Amygdala (tissue), 56 donors: ENCODE data around the gene MUC5AC.

Source experiments
- DNase-seq, 56 donors: peaks; one replicate each; lab custom pipeline; 2025; lab: John Stamatoyannopoulos, UW

The MUC5AC gene

GRCh38 chr11:1120532-1121330, 37.0 kb upstream of the MUC5AC start:
- DNase-seq, result no peak

- no peak for DNase-seq
Measured at GRCh38 chr11:1121331-1121812, 36.4 kb upstream of the MUC5AC start.

GRCh38 chr11:1121813-1122663, 35.7 kb upstream of the MUC5AC start:
- DNase-seq, result no peak

GRCh38 chr11:1122664-1123002, 35.1 kb upstream of the MUC5AC start:
- DNase-seq, result no peak

- DNase-seq, result no peak
Measured at GRCh38 chr11:1123970-1124369, 33.8 kb upstream of the MUC5AC start.

- DNase-seq, result no peak
Measured at GRCh38 chr11:1125803-1126202, 31.9 kb upstream of the MUC5AC start.

GRCh38 chr11:1126491-1126926, 31.2 kb upstream of the MUC5AC start:
- DNase-seq, result no peak

- no peak for DNase-seq
Measured at GRCh38 chr11:1126935-1127663, 30.7 kb upstream of the MUC5AC start.

- no peak for DNase-seq
Measured at GRCh38 chr11:1127664-1128162, 30.0 kb upstream of the MUC5AC start.

GRCh38 chr11:1128311-1129142, 29.2 kb upstream of the MUC5AC start:
- DNase-seq, result no peak

GRCh38 chr11:1129143-1129610, 28.6 kb upstream of the MUC5AC start:
- DNase-seq, result no peak

GRCh38 chr11:1129611-1130160, 28.1 kb upstream of the MUC5AC start:
- DNase-seq, result no peak

GRCh38 chr11:1130276-1131032, 27.3 kb upstream of the MUC5AC start:
- DNase-seq, result no peak

GRCh38 chr11:1131033-1131911, 26.5 kb upstream of the MUC5AC start:
- no peak for DNase-seq

GRCh38 chr11:1134848-1135445, 22.8 kb upstream of the MUC5AC start:
- no peak for DNase-seq

GRCh38 chr11:1138097-1138496, 19.7 kb upstream of the MUC5AC start:
- DNase-seq, result no peak

GRCh38 chr11:1139441-1140083, 18.2 kb upstream of the MUC5AC start:
- DNase-seq, result no peak
